Stromal cell of bone marrow (primary cell): Measurements from ENCODE around the gene CRYBG1.
"Not testable (repeated sequence)": the region's sequence is repeated elsewhere in the genome, so short reads cannot be mapped to it uniquely, and the experiment has no call there.

Experiments used
- DNase-seq: peaks from one replicate; pipeline ENCODE4 v3.0.0-alpha.2; 2012; ENCODE audit warnings: low read depth

The CRYBG1 gene

GRCh38 chr6:106372838-106373501, 12.5 kb downstream of the CRYBG1 start:
- no peak for DNase-seq

- no peak for DNase-seq
These were observed 13.2 kb downstream of the CRYBG1 start for GRCh38 chr6:106373502-106374239.

- peak; percentile 44 for DNase-seq
These were observed 16.6 kb downstream of the CRYBG1 start for GRCh38 chr6:106377061-106377540.

GRCh38 chr6:106379951-106380350, 19.4 kb downstream of the CRYBG1 start:
- no peak for DNase-seq

GRCh38 chr6:106380407-106380806, 19.9 kb downstream of the CRYBG1 start:
- peak; percentile 42 for DNase-seq

GRCh38 chr6:106381223-106381622, 20.7 kb downstream of the CRYBG1 start:
- DNase-seq, result no peak

GRCh38 chr6:106381881-106382280, 21.4 kb downstream of the CRYBG1 start:
- DNase-seq, result no peak

GRCh38 chr6:106383573-106383972, 23.1 kb downstream of the CRYBG1 start:
- DNase-seq, result no peak

- no peak for DNase-seq
These were observed 25.0 kb downstream of the CRYBG1 start for GRCh38 chr6:106385530-106385929.

- DNase-seq, result no peak
These were observed 27.4 kb downstream of the CRYBG1 start for GRCh38 chr6:106387875-106388274.

- DNase-seq, result no peak
These were observed 29.6 kb downstream of the CRYBG1 start for GRCh38 chr6:106390088-106390487.

- DNase-seq, result no peak
These were observed 36.1 kb downstream of the CRYBG1 start for GRCh38 chr6:106396426-106397220.

- no peak for DNase-seq
These were observed 36.9 kb downstream of the CRYBG1 start for GRCh38 chr6:106397431-106397830.

- no peak for DNase-seq
These were observed 38.1 kb downstream of the CRYBG1 start for GRCh38 chr6:106398621-106399020.

- DNase-seq, result not testable (repeated sequence)
These were observed 44.5 kb downstream of the CRYBG1 start for GRCh38 chr6:106405044-106405443.

- no peak for DNase-seq
These were observed 50.5 kb downstream of the CRYBG1 start for GRCh38 chr6:106411056-106411455.

GRCh38 chr6:106411643-106412200, 51.2 kb downstream of the CRYBG1 start:
- no peak for DNase-seq

GRCh38 chr6:106413016-106413415, 52.5 kb downstream of the CRYBG1 start:
- DNase-seq, result no peak

- DNase-seq, result no peak
These were observed 53.2 kb downstream of the CRYBG1 start for GRCh38 chr6:106413722-106414121.

GRCh38 chr6:106415921-106416320, 55.4 kb downstream of the CRYBG1 start:
- DNase-seq, result no peak

- DNase-seq, result no peak
These were observed 57.1 kb downstream of the CRYBG1 start for GRCh38 chr6:106417572-106418147.
